A673 (cell line): ENCODE results near the gene FKBP1A.

Source experiments
- EZH2 ChIP-seq: fragments of 200-600 bp; sonication (generic); IDR thresholded peaks from 2 replicates; pipeline ENCODE4 v1.6.1; 2017; ENCODE audit warnings: borderline replicate concordance, low read depth, mild to moderate bottlenecking, mixed read lengths, antibody characterized with exemption, low read length; ENCODE audit not compliant: poor library complexity, severe bottlenecking
- TF ChIP-seq, protein P1 (sequence below): fragments of 300-800, 200-600 bp; sonication (generic); conservative IDR thresholded peaks from 2 replicates; pipeline ENCODE4 v1.5.1; 2017; ENCODE audit warnings: low read depth, mild to moderate bottlenecking, antibody characterized with exemption, low read length, moderate library complexity, mixed read lengths

DNA sequence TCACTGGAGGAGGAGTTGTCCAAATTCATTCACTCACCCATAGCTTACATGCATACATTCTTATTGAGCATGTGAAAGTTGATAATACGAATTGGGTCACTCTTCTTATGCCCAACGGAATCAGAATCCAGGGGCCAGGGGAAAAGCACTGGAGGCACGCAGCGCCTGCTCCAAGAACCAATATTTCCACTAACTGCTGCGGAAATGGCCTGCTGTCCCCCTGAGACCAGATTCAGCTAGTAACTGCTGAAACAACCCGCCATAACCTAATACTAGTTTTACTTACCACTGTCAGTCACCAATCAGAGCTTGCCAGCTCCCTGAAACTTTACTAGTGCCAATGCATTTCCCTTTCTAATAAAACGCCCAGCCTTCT lies 641 bp upstream of the FKBP1A start:
- TF ChIP-seq, protein P1, sequence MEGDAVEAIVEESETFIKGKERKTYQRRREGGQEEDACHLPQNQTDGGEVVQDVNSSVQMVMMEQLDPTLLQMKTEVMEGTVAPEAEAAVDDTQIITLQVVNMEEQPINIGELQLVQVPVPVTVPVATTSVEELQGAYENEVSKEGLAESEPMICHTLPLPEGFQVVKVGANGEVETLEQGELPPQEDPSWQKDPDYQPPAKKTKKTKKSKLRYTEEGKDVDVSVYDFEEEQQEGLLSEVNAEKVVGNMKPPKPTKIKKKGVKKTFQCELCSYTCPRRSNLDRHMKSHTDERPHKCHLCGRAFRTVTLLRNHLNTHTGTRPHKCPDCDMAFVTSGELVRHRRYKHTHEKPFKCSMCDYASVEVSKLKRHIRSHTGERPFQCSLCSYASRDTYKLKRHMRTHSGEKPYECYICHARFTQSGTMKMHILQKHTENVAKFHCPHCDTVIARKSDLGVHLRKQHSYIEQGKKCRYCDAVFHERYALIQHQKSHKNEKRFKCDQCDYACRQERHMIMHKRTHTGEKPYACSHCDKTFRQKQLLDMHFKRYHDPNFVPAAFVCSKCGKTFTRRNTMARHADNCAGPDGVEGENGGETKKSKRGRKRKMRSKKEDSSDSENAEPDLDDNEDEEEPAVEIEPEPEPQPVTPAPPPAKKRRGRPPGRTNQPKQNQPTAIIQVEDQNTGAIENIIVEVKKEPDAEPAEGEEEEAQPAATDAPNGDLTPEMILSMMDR: no peak
- TF ChIP-seq EZH2: no peak
